ENCODE results near the gene TGFBRAP1. TPM values are rescaled to one million over a fixed set of nuclear protein-coding genes. Genes with fewer than 3 reads are reported as not detected.

The TGFBRAP1 gene
- total RNA-seq, 1 donor from 2014 or later, result 24.1 TPM

DNA sequence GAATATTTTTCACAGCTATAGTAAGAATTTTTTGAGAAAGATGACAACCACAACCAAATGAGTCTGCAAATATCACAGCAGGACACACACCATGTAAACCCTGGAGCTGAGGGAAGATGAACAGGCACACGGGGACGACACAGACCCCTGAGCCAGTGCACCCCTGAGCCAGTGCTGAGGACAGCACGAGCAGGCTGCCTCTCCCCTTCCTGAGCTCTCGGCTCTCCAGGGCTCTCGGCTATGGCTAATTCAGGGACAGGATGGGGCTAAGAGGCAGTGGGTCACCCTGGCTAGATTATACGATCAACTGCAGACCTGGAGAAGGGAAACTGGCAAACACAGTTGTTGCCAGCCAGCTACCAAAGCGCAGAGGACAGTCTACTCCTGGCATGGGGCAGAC, 41.4 kb downstream of the TGFBRAP1 start:
- no peak for TF ChIP-seq CTCF (IDR thresholded peaks at IDR 0.05; ENCODE audit: insufficient read depth, low read length, poor library complexity, severe bottlenecking)
- Histone ChIP-seq H3K4me3 (ENCODE audit: low read depth, low read length) (no peak overlapping the region), H3K27me3 (ENCODE audit: control insufficient read depth, insufficient read depth, low read length) (no peaks in the 10 kb centered on the region), H3K36me3 (ENCODE audit: control insufficient read depth, insufficient read depth, low read length) (peaks cover 2% of the 10 kb centered on the region)
- DNase-seq (ENCODE audit: low read depth), result no peak

DNA sequence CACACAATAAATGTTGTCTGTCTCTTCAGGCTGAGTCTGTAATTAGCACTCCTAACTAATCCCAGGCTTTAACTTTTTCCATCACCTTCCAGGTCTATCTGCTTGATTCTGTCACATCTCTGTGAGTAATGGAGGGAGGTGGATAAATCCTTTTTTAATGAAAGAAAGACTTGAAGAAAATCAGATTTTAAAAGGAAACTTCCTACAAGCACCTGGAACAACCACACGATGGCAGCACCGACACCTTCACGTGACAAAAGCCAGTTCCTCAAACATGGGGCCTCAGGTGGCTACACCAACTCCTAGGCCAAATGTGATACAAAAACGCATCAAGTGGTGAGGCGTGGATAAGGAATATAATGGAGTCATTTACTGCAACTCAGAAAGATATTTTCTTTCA, 41.8 kb downstream of the TGFBRAP1 start:
- DNase-seq (ENCODE audit: low read depth), result no peak
- TF ChIP-seq CTCF (IDR thresholded peaks at IDR 0.05; ENCODE audit: insufficient read depth, low read length, poor library complexity, severe bottlenecking), result peak; percentile 44
- Histone ChIP-seq H3K36me3 (ENCODE audit: control insufficient read depth, insufficient read depth, low read length) (peaks cover 2% of the 10 kb centered on the region), H3K4me3 (ENCODE audit: low read depth, low read length) (no peak overlapping the region), H3K27me3 (ENCODE audit: control insufficient read depth, insufficient read depth, low read length) (no peaks in the 10 kb centered on the region)

DNA sequence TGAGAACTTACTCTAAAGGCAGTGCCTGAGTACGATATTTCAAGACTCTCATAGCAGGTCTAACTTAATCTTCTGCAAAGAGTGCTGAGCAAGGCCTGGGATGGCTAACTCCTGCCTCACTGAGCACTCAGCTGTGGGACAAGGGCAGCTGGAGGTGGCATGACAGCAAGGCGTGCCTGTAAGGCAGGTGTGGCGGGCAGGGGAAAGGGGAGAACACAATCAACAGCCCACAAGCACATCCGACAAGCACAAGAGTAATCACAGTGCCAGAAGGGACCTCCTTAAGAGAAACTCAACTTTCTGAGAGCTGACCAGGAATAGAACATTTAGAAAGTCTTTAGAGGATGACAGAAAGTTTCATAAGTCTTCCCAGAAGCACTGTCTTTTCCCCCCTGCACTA, 46.0 kb downstream of the TGFBRAP1 start:
- no peak for TF ChIP-seq CTCF (IDR thresholded peaks at IDR 0.05; ENCODE audit: insufficient read depth, low read length, poor library complexity, severe bottlenecking)
- DNase-seq (ENCODE audit: low read depth), result no peak
- no peaks in the 10 kb centered on the region for H3K27me3 ChIP-seq (ENCODE audit: control insufficient read depth, insufficient read depth, low read length)
- H3K4me3 ChIP-seq (ENCODE audit: low read depth, low read length), result no peak overlapping the region
- peaks cover 2% of the 10 kb centered on the region for H3K36me3 ChIP-seq (ENCODE audit: control insufficient read depth, insufficient read depth, low read length)

GRCh38 chr2:105280281-105280680, 49.3 kb downstream of the TGFBRAP1 start:
- DNase-seq (ENCODE audit: low read depth), result no peak
- H3K4me3 ChIP-seq (ENCODE audit: low read depth, low read length), result no peak overlapping the region
- no peaks in the 10 kb centered on the region for H3K27me3 ChIP-seq (ENCODE audit: control insufficient read depth, insufficient read depth, low read length)
- no peaks in the 10 kb centered on the region for H3K36me3 ChIP-seq (ENCODE audit: control insufficient read depth, insufficient read depth, low read length)
- no peak for TF ChIP-seq CTCF (IDR thresholded peaks at IDR 0.05; ENCODE audit: insufficient read depth, low read length, poor library complexity, severe bottlenecking)

DNA sequence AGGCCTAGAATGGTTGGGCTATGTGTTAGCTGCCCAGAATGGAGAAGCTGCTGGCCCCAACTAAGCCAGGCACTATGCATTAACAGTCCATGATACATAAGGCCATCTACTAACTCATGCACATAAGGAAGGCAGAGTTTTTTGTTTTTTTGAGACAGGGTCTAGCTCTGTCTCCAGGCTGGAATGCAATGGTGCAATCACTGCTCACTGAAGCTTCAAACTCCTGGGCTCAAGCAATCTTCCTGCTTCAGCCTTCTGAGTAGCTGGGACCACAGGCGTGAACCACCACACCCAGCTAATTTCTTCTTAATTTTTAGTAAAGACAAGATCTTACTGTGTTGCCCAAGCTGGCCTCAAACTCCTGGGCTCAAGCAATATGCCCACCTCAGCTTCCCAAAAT, 50.4 kb downstream of the TGFBRAP1 start:
- H3K36me3 ChIP-seq (ENCODE audit: control insufficient read depth, insufficient read depth, low read length), result no peaks in the 10 kb centered on the region
- no peak for TF ChIP-seq CTCF (IDR thresholded peaks at IDR 0.05; ENCODE audit: insufficient read depth, low read length, poor library complexity, severe bottlenecking)
- no peak for DNase-seq (ENCODE audit: low read depth)
- no peaks in the 10 kb centered on the region for H3K27me3 ChIP-seq (ENCODE audit: control insufficient read depth, insufficient read depth, low read length)
- no peak overlapping the region for H3K4me3 ChIP-seq (ENCODE audit: low read depth, low read length)

GRCh38 chr2:105278654-105279053, 50.9 kb downstream of the TGFBRAP1 start:
- DNase-seq (ENCODE audit: low read depth), result no peak
- no peaks in the 10 kb centered on the region for H3K36me3 ChIP-seq (ENCODE audit: control insufficient read depth, insufficient read depth, low read length)
- H3K27me3 ChIP-seq (ENCODE audit: control insufficient read depth, insufficient read depth, low read length), result no peaks in the 10 kb centered on the region
- H3K4me3 ChIP-seq (ENCODE audit: low read depth, low read length), result no peak overlapping the region
- no peak for TF ChIP-seq CTCF (IDR thresholded peaks at IDR 0.05; ENCODE audit: insufficient read depth, low read length, poor library complexity, severe bottlenecking)

Data from kidney epithelial cell (primary cell).